ENCODE results near the gene C2orf49.

The C2orf49 gene

DNA sequence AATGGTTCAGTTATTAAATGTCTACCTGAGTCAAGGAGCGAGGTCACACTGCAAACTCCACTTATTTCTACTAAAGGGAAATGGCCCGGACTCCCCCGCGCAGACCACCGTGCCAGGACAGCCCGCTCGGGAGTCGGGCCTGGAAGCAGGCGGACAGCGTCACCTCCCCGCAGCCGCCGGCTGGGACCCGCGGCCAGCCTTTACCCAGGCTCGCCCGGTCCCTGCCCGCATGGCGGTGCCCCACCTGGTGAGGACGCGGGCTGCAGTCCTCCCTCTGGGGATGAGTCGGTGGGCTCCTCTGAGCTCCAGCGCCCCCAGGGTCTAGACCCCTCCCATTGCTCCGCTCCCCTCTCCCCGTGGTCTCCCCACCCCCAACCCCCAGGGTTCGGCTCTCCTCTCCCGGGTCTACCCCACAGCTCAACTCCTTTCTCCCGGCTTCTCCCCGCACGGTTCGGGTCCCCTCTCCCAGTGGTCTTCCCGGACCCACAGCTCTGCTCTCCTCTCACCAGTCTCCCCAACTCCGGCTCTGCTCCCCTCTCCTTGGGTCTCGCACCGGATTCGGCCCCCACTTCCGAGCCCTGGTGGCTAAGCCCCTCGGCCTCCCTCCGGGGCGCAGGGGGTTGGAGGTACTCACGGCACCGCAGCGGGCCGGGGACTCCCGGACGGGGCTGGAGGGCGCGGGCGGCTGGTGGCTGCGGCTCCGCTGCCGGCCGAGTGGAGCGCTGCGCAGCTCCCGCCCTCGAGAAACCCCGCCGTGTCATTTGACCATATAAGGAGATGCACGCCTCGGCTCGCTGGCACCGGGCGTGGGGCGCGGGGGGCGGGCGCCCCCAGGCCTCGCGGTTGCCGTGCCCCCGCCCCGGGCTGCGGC, 61.2 kb downstream of the C2orf49 start, which contains the start of gene FHL2:
Gene FHL2, minus strand, starts transcription at position 716 of the 871 bp plus-strand sequence. CDS start 12,535 bp downstream, outside the sequence.
- no peak for FAIRE-seq
- peak; percentile 79 for DNase-seq (ENCODE audit: insufficient read length, low spot score)
